ENCODE data around the gene PMEPA1.

GRCh38 chr20:57612436-57612835, 97.4 kb downstream of the PMEPA1 start:
- TF ChIP-seq CTCF (IDR thresholded peaks at IDR 0.05) (no peak), POLR2A (IDR thresholded peaks at IDR 0.05) (no peak), POLR2AphosphoS5 (IDR thresholded peaks at IDR 0.05) (no peak)
